H1 (cell line): ENCODE data around the gene SOWAHC. TPM values are rescaled to one million over a fixed set of nuclear protein-coding genes. Genes with fewer than 3 reads are reported as not detected.

Source experiments
- HDAC6 ChIP-seq: IDR thresholded peaks from one replicate; pipeline ENCODE4 v1.7.1; 2012; ENCODE audit warnings: low read depth, mild to moderate bottlenecking, inconsistent platforms, low read length, moderate library complexity
- KDM5A ChIP-seq: fragments of 200-600 bp; IDR thresholded peaks from 2 replicates; pipeline ENCODE4 v1.7.1; 2012; ENCODE audit warnings: mild to moderate bottlenecking, low read length, inconsistent platforms, mixed read lengths
- RNF2 ChIP-seq: fragments of 200-900, 300-1000 bp; sonication (generic); IDR thresholded peaks from 2 replicates; pipeline ENCODE4 v1.7.1; 2016; ENCODE audit warnings: borderline replicate concordance, low read depth, mild to moderate bottlenecking, antibody characterized with exemption, low read length; ENCODE audit not compliant: poor library complexity, severe bottlenecking; ENCODE audit errors: missing control alignments
- SIRT6 ChIP-seq: IDR thresholded peaks from one replicate; pipeline ENCODE4 v1.7.1; 2012; ENCODE audit warnings: low read length, inconsistent platforms
- polyA plus RNA-seq, 7 experiments: library from polyadenylated mRNA; depleted of rRNA in 3 of 7; stranded (reverse) in 5 of 7; unstranded in 2 of 7; fragments of >200 nt in 5 of 7; fragments of 200-250 nt in 2 of 7; gene quantifications; 1 replicate in 5 of 7; 2 replicates in 1 of 7; 4 replicates in 1 of 7; pipeline versions ENCODE4 v1.2.1 to v1.2.3, GENCODE V29; 2011 to 2013; ENCODE audit warnings: missing spikeins in 2 of 7, mixed read lengths in 2 of 7
- total RNA-seq: library from RNA; stranded (reverse); fragmentation: NEBNext Ultra II Directional; extraction: Animal tissue kit (Norgen Biotek cat#: 25700); gene quantifications from 2 replicates; pipeline ENCODE4 v1.2.1, GENCODE V29; 2021

SOWAHC gene
- total and polyA plus RNA-seq, 2 of the 8 experiments (the other 6 are each of a cell fraction or from before 2014, with no cell fraction given): 3.1 to 17.8 TPM

GRCh38 chr2:109654326-109655050 is 40.3 kb downstream of the SOWAHC start (continued):
- TF ChIP-seq RNF2: no peak
- TF ChIP-seq HDAC6: no peak
- no peak for TF ChIP-seq KDM5A
- TF ChIP-seq SIRT6: no peak
- TF ChIP-seq, all 59 proteins: peak for 0
